ENCODE results near the gene MS4A4A.
A peak's percentile ranks its signal among the peaks of the same experiment; 100 is the strongest.

Gene MS4A4A

DNA sequence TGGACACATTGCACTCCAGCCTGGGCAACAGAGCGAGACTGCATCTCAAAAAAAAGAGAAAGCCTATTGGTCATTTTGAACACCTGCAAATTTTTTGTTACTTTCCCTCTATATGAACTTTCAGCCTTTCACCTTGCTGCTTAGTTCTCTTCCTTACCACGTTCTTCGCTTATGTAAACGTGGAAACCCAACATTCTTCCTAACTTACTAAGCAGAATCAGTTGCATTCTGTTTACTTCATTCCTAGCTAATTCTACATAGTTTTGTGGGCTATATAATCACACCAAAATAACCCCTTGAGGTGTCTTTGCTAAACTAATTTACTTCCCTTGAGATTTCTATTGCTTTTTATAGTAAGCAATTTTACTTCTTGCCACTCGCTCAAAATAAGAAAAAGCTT is 23.2 kb downstream of the MS4A4A start:
- no peak for DNase-seq

DNA sequence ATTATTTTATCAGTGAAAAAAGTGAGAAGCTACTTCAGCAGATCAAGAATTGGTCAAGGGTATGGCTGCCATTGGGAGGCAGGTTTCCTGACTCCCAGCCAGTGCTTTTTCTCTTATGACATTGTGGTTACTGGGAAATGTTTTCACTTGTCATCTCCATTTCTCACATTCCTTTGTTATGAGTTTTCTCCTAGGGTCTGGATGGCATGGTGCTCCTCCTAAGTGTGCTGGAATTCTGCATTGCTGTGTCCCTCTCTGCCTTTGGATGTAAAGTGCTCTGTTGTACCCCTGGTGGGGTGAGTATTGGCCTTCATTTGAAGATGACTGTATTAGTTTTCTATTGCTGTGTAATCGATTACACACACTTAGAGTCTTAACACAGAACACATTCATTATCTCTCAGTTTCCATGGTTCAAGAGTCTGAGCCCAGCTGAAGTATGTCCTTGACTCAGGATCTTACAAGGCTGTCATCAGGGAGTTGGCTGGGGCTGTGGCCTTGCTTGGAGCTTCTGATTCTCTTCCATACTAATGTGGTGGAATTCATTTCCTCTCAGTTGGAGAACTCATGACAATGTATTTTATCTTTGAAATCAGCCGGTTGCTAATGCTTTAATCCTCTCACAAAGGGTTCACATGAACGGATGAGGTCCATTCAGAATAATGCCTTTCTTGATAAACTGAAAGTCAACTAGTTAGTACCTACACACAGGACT is 25.6 kb downstream of the MS4A4A start:
- no peak for DNase-seq

DNA sequence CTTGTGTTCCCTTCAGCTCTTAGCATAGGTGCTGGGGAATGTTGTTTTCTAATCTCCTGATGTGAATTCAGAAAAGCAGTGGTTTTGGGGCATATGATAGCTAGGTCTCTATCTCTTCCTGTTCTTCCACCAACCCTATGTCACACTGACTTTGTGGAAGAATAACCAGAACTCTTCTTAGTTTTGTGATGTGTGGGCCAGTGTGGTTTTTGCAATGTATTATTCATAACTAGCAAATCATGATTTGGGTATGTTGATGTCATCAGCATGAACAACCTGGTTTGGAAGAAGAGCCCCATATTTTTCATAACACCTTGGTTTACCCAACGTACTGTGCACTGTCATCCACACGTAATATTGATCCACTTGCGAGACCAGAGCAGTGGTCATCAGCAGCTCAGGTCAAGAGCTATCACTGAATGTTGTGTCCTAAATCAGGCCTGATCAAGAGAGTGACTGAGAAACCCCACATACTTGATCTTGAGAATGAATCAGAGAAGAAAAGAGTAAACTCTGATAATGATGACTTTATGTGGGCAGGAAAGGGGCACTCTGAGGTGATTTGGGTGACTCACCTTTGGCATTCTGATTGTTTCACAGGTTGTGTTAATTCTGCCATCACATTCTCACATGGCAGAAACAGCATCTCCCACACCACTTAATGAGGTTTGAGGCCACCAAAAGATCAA is 27.2 kb downstream of the MS4A4A start:
- DNase-seq: no peak

DNA sequence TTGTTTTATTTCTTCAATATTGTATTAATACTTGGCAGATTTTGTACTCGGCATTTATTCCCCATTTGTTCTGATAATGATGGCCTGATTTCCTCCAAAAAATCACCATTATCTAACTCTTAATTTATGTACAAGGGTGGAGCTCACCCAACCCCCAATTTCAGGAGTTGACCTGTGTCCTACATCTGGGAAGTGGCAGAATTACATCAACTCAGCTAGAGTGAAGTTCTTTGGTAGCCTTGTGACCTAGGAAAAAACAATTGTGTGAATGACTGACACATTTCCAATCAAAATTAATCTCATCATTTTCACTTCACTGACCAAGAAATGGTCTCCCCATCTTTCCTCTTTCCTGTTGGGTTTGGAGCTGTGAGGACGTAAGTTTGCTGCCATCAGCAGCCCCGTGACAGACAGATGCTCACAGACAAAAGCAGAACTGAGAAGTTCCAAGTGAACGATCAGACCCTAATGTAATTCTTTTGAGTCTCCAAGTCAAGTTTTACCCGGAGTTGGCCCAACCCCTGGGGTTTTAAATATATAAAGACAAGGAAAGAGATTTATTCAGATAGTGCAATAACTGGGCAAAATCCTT is 30.0 kb downstream of the MS4A4A start:
- no peak for DNase-seq

DNA sequence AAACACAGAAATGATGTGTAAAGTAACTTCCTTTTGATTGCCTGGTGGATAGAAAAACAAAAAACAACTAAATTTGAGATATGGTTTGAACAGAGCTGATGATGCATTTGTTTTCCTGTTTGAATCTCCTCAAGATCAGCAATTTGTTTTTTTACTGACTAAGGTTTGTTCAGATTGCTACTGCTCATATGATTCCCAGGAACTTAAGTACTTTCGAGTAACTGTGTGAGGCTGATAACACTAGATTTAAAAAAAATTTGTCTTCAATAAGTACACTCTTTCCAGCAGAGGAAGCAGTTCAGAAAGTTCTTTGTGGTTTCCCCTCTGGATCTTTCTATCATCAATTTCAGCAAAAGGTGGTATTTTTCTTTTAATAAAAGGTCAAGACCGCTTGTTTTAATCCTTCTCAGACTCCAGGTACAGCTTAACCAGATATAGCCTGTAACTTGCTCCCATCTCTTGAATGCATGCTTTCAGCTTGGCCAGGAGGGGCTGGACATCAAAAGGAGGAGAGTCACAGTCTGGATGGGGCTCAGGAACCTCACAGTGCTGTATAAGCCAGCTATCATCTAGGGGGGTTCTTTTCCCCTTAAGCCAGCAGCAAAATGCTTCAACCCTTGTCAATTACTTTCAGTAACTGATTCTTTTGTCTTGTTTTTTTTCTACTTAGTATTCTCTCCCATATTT is 34.3 kb downstream of the MS4A4A start:
- no peak for DNase-seq

DNA sequence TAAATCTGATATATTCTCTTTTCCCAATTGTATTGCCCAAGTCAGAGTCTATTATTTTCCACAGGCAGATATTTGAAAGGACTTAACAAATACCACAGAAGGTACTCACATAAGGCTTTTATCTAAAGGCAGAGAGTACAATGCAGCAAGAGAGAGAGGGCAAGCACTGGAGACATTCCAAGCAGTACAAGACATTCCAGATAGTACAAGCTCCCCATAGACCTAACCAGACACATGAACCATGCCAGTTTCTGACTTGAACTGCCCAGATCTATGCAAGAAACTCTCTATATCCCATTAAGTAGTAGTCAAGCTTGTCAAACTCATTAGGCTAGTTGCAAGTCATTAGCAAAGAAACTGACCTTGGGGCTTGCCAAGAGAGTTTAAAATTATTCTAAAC is 35.4 kb downstream of the MS4A4A start:
- DNase-seq: no peak

DNA sequence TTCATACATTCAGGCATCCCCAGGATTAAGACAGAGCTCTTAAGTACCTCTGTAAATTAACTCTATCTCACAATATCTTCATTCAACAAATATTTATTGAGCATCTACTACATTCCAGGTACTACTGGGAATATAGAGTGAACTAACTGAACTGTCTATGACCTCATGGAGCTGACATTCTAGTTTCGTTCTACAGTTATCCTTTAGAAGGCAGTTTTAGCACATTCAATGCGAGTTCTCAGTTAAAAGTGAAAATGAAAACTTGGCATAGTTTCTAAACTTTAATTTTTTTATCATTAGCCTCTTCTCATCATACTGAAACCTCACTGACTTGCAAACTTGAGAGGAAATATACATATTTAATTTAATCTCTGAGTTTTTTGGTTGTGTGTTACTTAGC is 35.9 kb downstream of the MS4A4A start:
- DNase-seq: no peak

DNA sequence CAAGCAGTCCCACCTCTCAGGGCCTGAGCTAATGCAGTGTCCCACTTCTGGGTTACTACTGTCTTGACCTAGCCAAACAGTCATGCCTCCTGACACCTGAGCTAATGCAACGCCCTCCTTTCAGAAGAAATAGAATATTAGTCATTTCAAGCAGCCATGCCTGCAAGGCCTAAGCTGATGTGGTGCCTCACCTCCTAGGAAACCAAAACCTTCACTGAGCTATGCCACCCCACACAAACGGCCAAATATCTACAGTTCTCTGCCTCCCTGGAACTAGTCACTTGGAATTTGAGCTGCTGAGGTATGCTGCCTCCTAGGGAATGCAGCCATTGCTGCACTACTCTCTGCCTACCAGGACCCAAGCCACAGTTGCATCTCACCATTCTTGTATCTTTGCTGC is 38.3 kb downstream of the MS4A4A start:
- DNase-seq: no peak

DNA sequence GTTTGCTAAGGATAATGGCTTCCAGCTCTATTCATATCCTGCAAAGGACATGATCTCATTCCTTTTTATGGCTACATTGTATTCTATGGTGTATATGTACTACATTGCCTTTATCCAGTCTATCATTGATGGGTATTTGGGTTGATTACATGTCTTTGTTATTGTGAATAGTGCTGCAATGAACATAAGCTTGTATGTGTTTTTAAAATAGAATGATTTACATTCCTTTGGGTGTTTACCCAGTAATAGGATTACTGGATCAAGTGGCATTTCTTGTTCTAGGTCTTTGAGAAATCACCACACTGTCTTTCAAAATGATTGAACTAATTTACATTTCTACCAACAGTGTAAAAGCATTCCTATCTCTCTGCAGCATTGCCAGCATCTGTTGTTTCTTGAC is 40.6 kb downstream of the MS4A4A start:
- DNase-seq: no peak

DNA sequence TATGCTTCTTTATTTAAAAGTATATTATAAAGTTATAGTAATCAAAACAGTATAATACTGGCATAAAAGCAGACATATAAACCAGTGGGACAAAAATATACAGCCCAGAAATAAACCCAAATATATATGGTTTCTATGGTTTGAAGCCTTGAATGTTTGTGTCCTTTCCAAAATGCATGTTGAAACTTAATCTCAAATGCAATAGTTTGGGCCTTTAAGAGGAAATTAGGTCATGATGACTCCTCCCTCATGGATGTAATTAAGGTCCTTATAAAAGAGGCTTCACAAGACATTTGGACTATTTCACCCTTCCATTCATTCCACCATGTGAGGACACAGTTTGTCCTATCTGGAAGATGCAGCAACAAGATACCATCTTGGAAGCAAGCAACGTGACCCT is 46.5 kb downstream of the MS4A4A start, which contains the start of gene MS4A6E:
Gene MS4A6E, plus strand, starts transcription at position 301 of the 400 bp plus-strand sequence. CDS start 7,641 bp downstream, outside the sequence.
- no peak for DNase-seq

DNA sequence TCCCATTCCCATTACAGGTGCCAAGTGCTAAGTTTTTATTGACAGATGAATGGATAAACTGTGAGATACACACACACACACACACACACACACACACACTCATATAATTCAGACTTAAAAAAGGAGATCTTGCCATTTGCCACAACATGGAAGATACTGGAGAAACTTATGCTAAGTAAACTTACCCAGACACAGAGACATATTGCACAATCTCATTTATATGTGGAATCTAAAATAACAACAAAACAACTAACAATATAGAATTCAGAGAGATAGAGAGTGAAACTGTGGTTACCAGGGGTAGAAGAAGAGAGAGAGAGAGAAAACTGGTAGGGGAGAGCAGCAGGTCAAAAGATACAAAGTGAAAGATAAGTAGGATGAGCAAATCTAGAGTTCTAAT is 48.0 kb downstream of the MS4A4A start:
- no peak for DNase-seq

DNA sequence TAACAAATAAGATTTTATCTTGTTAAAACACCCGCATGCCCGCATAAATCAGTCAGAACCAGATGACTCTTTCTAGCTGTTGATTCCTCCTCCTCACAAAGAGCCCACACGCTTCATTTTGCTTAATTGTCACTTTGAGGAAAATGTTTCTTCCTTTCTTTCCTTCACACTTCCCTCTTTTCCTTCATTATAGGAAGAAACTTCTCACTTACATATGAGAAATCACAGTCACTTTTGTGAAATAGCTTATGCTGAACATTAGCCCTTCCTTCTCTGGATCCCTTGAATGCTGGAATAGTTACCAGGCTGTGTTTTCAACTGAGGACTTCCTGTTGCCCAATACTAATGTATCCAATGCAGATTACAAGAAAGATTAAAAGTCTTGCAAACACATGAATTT is 52.4 kb downstream of the MS4A4A start:
- DNase-seq: no peak

DNA sequence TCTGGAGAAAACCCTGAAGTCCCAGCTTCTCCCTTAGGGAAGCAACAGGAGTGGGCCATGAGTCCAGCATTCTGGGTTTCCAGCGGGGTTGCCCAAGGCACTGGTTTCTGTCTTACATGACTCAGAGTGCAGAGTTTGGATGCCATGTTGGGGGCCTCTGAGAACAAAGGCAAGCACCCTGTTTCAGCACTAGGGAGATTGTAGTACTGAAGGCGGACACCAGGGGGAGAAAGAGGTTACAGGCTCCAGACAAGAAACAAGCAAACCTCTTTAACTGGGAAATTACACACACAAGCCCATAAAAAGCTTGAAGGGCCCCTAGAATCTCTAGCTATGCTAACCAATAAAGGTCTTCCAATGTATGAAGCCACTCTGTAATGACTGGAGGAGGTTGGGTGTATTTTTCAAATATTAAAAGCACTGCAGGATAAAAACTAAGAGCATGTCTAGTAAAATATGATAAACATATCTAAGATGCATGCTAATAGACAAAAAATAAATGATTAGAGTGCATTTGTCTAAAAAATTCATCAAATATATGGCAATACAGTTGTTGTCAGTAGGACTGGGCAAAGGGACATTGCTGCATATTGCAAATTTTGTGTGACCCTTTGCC is 53.6 kb downstream of the MS4A4A start:
- DNase-seq: peak; percentile 47

DNA sequence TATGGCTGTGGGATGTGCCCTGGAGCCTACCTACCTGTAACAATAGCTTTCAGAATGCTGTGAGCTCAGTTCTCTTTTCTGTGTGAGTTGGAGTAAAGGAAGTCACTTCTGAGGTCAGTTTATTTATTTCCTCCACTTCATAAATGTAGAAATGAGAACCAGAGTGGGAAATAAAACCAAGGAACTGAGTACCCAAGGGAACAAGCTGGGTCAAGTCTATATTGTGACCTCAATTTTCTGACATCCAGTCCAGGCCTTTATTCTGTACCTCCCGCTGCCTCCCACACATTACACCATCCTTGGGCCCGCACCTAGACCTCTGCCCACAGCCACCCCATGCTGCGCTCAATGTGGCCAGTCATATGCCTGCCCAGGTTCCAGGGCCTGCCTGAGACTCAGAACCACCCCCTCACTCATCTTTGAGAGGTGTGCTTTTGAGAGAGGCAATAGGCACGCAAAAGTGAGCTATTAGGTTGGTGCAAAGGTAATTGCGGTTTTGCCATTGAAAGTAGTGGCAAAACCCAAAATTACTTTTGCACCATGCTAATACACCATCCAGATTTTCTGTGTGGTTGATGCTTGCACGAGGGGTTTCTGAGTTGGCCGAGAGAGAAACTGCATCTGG is 56.4 kb downstream of the MS4A4A start:
- no peak for DNase-seq

DNA sequence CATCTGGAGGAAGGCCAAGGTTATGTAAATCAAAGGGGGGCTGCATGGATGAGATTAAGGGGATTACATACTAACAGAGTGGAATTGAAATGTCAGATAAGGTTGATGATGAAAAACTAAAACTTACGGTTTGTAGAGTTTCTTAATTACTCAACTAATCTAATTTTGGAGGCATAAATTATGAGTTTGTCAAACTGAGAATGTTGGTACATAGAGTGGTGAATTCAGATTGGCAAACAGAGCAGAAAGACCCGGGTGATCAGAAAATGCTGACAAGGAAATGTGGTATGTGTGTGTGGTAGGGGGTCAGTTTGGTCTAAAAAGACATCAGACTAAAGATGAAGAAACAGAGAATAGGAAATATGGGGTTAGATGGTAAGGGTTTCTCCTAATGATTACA is 57.6 kb downstream of the MS4A4A start:
- DNase-seq: no peak

DNA sequence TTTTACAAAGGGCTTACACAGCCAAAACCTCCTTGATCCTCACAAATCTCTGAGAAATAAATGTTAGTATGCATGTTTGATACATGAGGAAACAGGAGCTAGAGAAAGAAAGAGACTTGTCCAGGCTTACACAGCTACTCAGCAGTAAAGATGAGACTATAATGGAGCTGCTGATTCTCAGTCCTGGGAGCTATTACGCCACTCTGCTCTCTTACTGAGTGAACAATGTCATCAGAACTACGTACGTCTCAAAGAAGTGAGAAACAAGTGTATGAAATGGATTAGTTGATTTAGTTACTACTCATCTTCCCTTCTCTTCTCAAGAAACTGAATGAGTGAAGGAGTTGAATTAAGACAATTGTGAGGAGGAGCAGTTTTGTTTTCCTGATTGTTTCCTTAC is 58.9 kb downstream of the MS4A4A start:
- DNase-seq: no peak

DNA sequence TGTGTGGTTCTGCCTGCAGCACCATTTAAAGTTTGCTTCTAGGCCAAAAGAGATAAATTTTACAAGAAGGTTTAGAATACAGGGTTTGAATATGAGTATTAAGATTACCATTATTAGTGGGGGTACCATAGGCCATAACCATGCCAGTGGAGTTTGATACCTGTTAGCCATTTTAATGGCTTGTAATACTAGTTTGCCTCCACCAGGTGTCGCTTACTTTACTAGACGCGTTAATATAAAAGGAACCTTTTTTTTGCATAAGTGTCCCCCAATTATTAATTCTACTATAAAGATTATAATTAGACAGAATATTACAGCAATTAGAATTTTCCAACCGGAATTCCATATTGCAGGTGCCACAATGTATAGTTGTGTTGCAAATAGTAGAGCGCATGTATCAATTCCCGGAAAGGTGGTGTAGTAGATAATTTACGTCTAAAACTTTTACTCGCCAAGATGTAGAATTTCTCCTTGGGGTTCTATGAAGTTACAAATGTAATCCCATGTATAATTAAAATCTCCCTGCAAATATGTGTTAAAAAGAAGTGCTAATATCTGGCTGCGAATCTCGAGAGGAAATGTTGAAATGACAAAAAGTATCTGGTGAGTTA is 62.7 kb downstream of the MS4A4A start:
- DNase-seq: no peak

DNA sequence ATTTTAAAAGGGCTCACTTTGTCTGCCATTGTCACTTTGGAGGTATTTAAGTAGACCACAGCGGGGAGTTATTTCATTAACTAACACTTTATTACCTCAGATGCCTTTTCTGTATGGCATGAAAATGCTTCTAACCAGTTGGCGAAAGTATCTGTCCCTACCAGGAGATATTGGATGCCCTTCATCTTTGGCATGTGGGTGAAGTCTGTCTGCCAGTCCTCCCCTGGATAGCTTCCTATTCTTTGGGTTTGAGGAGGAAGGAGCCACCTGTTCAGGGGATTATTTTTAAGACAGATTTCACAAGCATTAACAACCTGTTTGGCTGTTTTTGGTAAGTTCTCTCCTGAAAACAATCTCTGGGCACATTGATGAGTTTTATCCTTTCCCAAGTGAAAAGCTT is 63.7 kb downstream of the MS4A4A start:
- DNase-seq: no peak

DNA sequence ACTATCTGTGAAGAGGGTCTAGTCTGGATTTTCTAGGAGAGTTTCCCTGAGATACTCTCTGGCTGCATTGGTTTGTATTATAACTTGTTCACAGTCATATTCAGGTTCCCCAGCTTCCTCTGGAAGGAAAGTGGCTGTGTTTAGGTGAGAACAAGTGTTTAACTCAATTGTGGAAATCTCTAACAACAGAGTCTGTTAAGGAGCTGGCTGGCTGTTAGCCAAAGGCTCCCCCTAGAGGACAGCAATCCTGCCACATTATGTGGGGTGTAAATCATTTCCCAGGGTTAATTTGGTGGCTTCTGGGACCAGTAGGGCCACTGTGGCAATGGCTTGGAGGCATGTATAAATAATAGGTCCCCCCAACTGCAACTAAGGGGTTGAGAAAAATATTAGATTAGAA is 65.0 kb downstream of the MS4A4A start:
- no peak for DNase-seq

DNA sequence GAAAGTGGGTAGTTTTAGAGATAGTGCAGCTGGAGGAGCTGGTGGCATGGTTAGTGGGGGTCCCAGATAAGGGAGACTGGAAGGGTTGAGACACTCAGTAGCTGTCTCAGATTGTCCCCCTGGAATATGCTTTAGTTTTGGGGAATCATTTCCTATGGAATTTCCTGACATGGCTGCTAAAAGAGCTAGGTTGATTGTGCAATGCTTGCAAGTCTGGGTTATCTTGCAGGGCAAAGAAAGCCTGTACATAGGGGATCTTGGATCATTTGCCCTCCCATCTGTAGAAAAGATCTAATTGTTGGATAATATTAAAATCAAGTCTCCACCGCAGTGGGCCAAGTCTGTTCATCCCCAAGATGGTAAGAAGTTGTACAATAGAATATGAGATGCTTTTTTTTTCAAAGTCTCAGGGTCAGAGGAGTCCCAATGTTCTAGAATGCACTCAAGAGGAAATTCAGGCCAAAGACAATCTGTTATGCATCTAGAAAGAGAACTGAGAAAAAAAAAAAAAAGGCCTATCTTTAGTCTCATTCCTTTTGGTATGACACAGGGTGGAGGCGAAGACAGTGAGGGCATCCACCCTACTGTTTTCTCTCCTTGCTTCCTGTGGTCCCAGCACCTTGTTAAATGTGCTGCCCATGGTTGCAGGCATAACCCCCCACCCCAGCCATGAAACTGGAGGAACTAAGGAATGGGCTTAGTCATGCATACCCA is 66.8 kb downstream of the MS4A4A start:
- DNase-seq: no peak

DNA sequence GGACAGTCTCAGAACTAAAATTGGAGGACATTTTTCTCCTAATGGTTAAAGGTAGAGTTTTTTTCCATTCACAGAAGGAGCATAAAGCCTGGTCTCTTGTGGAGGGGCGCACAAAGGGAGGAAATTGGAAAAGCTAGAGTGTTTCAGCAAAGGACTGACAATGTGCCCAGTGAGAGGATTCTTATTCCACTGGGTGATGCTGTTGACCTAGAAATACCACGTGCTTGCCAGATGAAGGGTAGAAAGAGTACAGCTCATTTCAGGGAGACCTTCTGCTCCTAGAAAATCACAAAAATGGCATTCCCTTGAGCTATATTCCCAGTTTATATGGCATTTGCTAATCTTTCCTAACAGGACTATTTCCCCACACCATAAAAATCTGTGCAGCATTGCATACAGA is 67.7 kb downstream of the MS4A4A start:
- no peak for DNase-seq

DNA sequence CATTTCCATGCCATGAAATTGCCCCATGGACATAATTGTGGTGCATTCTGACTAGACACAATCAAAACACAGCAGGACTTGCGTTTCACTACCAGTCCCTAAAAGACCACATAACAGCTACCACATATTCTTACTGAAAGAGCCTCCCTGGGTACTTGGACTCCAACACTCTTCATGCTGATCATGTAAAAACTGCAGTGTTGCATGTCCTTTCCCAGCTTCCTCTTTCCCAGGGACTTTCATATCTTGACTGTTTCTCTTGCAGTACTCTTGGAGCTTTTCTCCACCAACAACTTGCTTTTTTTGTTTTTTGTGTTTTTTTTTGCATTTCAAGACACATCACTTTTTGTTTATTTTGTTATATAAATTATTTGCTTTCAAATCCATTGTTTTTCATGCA is 69.5 kb downstream of the MS4A4A start:
- no peak for DNase-seq

Measured in NCI-H1092 (cell line).